Sigmoid colon (tissue), 4 donors: ENCODE results near the gene AUTS2.
"Not testable (repeated sequence)": the region's sequence is repeated elsewhere in the genome, so short reads cannot be mapped to it uniquely, and the experiment has no call there.

Experiments
- EP300 ChIP-seq, 4 donors: sonication (generic); formaldehyde crosslinking; IDR thresholded peaks; one replicate each; pipeline ENCODE4 v1.6.1; 2017; ENCODE audit warnings: antibody characterized with exemption in 4 of 4
- TF ChIP-seq, protein P1 (sequence below), 4 experiments: fragments of 450-650 bp in 3 of 4; fragments of 200-600 bp in 1 of 4; IDR thresholded peaks; one replicate each; pipeline ENCODE4 v1.5.1; 2016 to 2019; ENCODE audit warnings: antibody characterized with exemption in 4 of 4, mild to moderate bottlenecking in 3 of 4, moderate library complexity in 2 of 4

DNA sequence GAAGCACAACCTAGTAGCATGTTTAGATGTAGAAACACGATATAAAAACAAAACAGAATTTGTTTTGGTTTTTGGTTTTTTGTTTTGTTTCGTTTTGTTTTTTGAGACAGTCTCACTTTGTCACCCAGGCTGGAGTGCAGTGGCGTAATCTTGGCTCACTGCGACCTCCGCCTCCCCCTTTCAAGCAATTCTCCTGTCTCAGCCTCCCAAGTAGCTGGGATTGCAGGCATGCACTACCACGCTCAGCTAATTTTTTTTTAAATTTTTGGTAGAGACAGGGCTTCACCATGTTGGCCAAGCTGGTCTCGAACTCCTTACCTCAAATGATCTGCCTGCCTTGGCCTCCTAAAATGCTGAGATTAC lies 1050.2 kb downstream of the AUTS2 start:
- TF ChIP-seq, protein P1, sequence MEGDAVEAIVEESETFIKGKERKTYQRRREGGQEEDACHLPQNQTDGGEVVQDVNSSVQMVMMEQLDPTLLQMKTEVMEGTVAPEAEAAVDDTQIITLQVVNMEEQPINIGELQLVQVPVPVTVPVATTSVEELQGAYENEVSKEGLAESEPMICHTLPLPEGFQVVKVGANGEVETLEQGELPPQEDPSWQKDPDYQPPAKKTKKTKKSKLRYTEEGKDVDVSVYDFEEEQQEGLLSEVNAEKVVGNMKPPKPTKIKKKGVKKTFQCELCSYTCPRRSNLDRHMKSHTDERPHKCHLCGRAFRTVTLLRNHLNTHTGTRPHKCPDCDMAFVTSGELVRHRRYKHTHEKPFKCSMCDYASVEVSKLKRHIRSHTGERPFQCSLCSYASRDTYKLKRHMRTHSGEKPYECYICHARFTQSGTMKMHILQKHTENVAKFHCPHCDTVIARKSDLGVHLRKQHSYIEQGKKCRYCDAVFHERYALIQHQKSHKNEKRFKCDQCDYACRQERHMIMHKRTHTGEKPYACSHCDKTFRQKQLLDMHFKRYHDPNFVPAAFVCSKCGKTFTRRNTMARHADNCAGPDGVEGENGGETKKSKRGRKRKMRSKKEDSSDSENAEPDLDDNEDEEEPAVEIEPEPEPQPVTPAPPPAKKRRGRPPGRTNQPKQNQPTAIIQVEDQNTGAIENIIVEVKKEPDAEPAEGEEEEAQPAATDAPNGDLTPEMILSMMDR (IDR thresholded peaks at IDR 0.05), result not testable (repeated sequence)
- not testable (repeated sequence) for TF ChIP-seq EP300 (IDR thresholded peaks at IDR 0.05)
